Measurements from ENCODE around the gene RASA1.
"Not testable (repeated sequence)": the region's sequence is repeated elsewhere in the genome, so short reads cannot be mapped to it uniquely, and the experiment has no call there.

The RASA1 gene

DNA sequence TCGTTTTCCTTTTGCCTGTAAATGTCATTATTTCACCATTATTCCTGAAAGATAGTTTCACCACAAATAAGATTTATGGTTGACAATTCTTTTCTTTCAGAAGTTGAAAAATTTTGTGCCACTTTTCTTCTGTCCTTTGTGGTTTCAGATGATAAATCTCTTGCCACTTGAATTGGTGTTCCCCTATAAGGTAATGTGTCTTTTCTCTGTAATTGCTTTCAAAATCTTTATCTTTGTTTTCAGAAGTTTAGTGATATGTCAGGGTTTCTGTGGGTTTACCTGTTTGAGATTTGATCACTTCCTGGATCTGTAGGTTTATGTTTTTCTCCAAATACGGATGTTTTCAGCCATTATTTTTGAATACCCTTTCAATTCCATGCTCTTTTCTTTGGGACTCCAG is 14.6 kb downstream of the RASA1 start:
- no peak for DNase-seq (ENCODE audit: low read depth)

GRCh38 chr5:87287266-87287665 is 19.6 kb downstream of the RASA1 start:
- DNase-seq (ENCODE audit: low read depth), result not testable (repeated sequence)

- DNase-seq (ENCODE audit: low read depth), result no peak
Measured at GRCh38 chr5:87298692-87299362, 31.1 kb downstream of the RASA1 start.

- no peak for DNase-seq (ENCODE audit: low read depth)
Measured at GRCh38 chr5:87300176-87300575, 32.5 kb downstream of the RASA1 start.

- no peak for DNase-seq (ENCODE audit: low read depth)
Measured at GRCh38 chr5:87300744-87301143, 33.1 kb downstream of the RASA1 start.

GRCh38 chr5:87302061-87302460 is 34.4 kb downstream of the RASA1 start:
- DNase-seq (ENCODE audit: low read depth), result no peak

- DNase-seq (ENCODE audit: low read depth), result no peak
Measured at GRCh38 chr5:87303324-87303723, 35.6 kb downstream of the RASA1 start.

DNA sequence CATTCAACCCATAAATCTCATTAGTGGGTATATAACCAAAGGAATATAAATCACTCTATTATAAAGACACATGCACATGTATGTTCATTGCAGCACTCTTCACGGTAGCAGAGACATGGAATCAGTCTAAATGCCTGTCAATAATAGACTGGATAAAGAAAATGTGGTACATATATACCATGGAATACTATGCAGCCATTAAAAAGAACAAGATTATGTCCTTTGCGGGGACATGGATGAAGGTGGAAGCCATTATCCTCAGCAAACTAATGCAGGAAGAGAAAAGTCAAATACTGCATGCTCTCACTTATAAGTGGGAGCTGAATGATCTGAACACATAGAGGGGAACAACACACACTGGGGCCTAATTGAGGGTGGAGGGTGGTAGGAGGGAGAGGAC is 38.4 kb downstream of the RASA1 start:
- not testable (repeated sequence) for DNase-seq (ENCODE audit: low read depth)

GRCh38 chr5:87307796-87308423 is 40.2 kb downstream of the RASA1 start:
- no peak for DNase-seq (ENCODE audit: low read depth)

DNA sequence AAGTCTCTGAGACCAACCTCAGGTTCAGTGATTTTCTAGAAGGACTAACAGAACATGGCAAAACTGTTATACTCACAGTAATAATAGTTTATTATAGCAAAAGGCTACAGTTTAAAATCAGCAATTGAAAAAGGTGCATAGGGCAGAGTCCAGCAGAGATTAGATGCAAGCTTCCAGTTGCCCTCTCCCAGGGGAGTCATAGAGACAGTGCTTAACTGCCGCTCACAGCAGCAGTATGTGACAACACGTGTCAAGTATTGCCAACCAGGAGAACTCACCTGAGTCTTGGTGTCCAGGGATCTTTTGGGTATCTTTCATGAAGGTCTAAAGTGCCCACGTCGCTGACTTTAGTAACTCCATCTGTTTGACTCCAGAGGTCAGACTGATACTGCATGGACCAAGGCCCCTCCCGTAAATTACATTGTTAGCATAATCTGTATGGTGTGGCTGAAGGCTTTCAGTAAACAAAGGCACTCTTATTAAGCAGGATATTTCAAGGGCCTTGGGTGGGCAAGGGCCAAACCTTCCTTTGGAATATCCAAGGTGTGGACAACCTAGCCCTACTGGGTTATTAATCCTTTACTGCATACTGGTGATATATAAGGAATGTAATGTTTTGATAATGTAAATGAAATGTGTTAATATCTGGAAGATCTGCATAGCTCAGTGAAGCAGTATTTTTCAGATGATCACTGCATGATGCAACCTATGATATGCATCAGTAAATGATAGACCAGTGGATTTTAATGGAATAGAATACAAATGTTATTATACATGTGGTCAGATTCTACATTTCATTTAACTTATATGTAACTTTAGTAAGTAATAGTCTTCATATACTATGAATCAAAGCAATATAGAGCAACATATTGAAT is 44.0 kb downstream of the RASA1 start:
- DNase-seq (ENCODE audit: low read depth), result no peak

GRCh38 chr5:87313216-87313615 is 45.5 kb downstream of the RASA1 start:
- DNase-seq (ENCODE audit: low read depth), result no peak

DNA sequence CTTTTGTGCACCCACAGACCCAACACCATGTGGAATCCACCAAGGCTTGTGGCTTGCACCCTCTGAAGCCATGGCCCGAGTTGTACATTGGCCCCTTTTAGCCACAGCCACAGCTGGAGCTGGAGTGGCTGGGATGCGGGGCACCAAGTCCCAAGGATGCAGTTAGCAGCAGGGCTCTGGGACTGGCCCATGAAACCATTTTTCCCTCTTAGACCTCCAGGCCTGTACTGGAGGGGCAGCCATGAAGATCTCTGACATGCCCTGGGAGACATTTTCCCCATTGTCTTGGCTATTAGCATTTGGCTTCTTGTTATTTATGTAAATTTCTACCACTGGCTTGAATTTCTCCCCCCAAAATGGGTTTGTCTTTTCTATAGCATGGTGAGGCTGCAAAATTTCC is 51.8 kb downstream of the RASA1 start:
- no peak for DNase-seq (ENCODE audit: low read depth)

DNA sequence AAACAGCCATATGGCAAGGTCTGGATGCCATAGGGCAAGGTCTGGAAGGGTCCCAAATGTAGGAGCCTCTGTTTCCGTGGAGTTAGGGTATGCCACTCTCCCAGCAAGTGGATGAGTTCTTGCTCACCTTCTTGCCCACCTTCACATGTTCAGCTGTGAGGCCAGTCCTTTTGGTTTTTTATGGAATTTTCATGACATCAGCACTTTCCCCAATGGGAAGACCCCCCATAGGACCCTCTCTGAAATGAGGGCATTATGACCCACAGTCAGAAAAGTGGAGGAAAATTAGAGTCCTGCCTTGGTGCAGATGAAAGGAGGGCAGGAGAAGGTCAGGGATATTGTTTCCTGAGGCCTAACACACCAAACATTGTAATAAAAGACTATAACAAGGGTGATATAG is 53.9 kb downstream of the RASA1 start:
- DNase-seq (ENCODE audit: low read depth), result no peak

DNA sequence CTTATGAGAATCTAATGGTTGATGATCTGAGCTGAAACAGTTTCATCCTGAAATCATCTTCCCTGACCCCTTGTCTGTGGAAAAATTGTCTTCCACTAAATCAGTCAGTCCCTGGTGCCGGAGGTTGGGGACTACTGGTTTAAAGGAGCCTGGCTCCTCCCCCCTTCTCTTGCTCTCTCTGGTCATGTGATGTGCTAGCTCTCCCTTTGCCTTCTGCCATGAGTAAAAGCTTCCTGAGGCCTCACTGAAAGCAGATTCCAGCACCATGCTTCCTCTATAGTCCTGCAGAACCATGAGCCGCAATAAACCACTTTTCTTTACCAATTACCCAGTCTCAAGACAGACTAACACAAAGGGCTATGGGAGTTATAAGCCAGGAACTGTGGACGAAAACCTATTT is 54.7 kb downstream of the RASA1 start:
- no peak for DNase-seq (ENCODE audit: low read depth)

DNA sequence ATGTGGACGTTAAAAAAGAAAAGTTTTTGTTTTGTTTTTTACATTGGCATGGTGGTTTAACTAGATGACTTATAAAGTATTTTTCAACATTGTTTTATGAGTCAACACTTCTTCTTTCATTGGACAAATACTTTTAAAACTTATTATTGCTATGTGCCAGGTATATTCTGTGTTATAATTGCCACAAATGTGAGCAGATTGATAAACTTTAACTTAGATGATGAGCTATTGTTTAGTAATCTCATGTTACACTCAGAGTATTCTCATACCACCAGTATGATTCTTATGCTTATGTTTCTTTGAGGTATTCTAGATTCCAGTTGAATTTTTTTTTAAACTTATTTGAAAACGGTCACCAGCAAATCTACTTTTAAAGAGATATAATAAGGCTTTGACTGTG is 60.3 kb downstream of the RASA1 start:
- DNase-seq (ENCODE audit: low read depth), result no peak

- no peak for DNase-seq (ENCODE audit: low read depth)
Measured at GRCh38 chr5:87329114-87329513, 61.4 kb downstream of the RASA1 start.

- DNase-seq (ENCODE audit: low read depth), result no peak
Measured at GRCh38 chr5:87339986-87340385, 72.3 kb downstream of the RASA1 start.

DNA sequence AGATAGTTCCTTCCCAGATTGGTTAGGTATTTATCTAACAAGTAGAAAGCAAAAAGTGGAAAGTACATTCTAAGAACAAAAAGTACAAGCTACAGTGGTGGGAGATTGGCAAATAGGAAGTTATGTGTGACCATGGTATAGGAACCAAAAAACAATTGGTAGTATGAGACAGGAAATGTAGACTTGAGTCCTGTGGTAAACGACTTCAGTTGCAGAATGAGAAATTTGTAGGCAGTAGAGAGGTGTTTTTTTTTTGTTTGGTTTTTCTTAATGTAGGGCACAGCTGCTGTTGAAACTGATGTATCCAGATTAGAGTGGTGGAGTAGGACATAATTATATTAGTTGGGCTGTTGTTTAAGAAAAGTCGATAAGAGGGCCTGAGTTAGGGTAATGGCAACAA is 73.0 kb downstream of the RASA1 start:
- DNase-seq (ENCODE audit: low read depth), result no peak

DNA sequence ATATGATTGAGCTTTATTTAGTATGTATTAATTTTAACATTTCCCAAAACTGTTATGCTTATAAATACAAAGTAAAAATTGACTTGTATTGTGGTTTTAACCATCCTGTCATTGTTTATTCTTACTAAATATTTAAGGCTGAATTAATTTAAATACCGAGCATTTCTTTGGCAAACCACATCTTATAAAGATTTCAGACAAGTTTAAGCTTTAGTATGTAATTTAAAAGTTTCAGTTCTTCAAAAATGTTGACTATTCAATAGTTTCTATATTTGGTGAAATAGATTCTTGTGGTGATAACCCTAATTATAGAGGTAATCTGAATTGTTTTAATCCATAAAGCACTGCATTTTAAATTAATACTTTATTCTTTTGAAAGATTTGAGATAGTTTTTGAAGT is 79.6 kb downstream of the RASA1 start:
- no peak for DNase-seq (ENCODE audit: low read depth)

DNA sequence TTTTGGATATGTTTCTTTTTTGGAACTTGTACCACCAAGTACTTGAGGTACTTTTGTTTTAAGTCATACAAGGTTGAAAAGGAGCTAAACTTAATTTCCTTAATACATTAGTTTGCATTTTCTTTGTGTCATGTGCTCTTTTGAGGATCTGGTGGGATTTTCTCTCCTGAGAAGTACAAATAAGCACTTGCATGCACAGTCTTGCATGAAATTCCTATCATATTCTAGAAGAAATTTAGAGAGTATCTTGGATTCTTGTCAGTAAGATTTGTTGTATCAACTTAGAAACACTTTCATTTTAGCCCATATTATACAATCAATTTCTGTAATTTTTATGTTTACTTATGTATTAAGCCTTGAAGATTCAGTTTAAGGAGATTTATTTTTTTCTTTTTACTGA is 80.2 kb downstream of the RASA1 start:
- no peak for DNase-seq (ENCODE audit: low read depth)

DNA sequence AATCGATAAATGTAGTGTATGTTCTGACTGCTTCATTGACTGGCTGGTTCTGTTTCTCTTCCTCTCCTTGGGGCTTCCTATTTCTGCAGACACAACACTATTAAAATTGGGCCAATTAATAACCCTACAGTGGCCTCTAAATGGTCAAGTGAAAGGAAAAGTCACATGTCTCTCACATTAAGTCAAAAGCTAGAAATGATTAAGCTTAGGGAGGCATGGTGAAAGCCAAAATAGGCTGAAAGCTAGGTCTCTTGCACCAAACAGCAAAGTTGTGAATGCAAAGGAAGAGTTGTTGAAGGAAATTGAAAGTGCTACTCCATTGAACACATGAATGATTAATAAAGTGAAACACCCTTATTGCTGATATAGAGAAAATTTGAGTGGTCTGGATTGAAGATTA is 86.8 kb downstream of the RASA1 start:
- no peak for DNase-seq (ENCODE audit: low read depth)

GRCh38 chr5:87359106-87359505 is 91.4 kb downstream of the RASA1 start:
- no peak for DNase-seq (ENCODE audit: low read depth)

DNA sequence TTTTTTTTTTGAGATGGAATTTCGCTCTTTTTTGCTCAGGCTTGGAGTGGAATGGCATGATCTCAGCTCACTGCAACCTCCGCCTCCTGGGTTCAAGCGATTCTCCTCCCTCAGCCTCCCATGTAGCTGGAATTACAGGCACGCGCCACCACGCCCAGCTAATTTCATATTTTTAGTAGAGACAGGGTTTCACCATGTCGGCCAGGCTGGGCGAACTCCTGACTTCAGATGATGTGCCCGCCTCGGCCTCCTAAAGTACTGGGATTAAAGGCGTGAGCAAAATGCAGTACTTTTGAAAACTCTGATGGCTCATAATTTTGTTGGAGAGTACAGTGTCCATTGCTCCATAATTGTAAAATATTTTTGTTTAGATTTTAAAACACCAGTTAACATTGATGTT is 92.4 kb downstream of the RASA1 start:
- no peak for DNase-seq (ENCODE audit: low read depth)

All from T-helper 22 cell (primary cell).